Fibroblast of skin of left biceps (primary cell): ENCODE results near the gene FGF21.
"Not testable (repeated sequence)": the region's sequence is repeated elsewhere in the genome, so short reads cannot be mapped to it uniquely, and the experiment has no call there.

Experiments
- DNase-seq, 2 experiments: peaks; one replicate each; pipeline ENCODE4 v3.0.0-alpha.2; 2013; ENCODE audit warnings: low read depth in 2 of 2

Gene FGF21

DNA sequence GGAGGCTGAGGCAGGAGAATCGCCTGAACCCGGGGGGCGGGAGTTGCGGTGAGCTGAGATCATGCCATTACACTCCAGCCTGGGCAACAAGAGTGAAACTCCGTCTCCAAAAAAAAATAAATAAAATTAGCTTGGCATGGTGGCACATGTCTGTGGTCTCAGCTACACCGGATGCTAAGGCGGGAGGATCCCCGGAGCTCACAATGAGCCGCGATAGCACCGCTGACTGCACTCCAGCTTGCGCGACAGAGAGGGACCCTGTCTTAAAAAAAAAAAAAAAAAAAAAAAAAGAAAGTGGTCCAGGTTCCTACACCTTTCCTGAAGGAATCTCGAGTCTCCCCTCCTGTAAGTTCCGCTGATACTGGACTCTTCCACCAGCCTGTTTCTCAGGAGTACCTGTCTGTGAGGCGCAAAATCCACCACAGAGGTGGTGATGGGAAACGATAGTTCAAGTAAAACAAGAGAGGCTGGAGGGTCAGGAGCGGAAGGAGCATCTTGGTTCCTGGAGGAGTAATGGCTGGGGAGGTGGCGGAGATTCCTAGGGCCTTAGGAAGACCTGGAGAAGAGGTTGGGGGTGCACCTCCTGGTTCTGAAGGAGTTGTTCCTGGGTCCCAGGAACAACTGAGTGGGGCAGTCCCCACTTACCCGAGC, 3.4 kb upstream of the FGF21 start:
- DNase-seq, result no peak

- DNase-seq, result no peak
Measured at GRCh38 chr19:48752496-48753365, 2.6 kb upstream of the FGF21 start, which contains the start of gene FUT1. TSS of gene FUT1 (minus strand) at chr19:48752641. CDS start at chr19:48751281, 1,360 bp downstream.

DNA sequence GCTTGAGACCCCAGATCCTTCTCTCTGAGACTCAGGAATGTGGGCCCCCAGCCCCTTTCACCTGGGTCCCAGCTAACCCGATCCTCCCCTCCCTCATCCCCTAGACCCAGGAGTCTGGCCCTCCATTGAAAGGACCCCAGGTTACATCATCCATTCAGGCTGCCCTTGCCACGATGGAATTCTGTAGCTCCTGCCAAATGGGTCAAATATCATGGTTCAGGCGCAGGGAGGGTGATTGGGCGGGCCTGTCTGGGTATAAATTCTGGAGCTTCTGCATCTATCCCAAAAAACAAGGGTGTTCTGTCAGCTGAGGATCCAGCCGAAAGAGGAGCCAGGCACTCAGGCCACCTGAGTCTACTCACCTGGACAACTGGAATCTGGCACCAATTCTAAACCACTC, 463 bp downstream of the FGF21 start:
- DNase-seq, result no peak

DNA sequence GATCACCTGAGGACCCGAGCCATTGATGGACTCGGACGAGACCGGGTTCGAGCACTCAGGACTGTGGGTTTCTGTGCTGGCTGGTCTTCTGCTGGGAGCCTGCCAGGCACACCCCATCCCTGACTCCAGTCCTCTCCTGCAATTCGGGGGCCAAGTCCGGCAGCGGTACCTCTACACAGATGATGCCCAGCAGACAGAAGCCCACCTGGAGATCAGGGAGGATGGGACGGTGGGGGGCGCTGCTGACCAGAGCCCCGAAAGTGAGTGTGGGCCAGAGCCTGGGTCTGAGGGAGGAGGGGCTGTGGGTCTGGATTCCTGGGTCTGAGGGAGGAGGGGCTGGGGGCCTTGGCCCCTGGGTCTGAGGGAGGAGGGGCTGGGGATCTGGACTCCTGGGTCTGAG, 888 bp downstream of the FGF21 start:
- no peak for DNase-seq

GRCh38 chr19:48756686-48757085, 1.4 kb downstream of the FGF21 start:
- DNase-seq, result no peak

DNA sequence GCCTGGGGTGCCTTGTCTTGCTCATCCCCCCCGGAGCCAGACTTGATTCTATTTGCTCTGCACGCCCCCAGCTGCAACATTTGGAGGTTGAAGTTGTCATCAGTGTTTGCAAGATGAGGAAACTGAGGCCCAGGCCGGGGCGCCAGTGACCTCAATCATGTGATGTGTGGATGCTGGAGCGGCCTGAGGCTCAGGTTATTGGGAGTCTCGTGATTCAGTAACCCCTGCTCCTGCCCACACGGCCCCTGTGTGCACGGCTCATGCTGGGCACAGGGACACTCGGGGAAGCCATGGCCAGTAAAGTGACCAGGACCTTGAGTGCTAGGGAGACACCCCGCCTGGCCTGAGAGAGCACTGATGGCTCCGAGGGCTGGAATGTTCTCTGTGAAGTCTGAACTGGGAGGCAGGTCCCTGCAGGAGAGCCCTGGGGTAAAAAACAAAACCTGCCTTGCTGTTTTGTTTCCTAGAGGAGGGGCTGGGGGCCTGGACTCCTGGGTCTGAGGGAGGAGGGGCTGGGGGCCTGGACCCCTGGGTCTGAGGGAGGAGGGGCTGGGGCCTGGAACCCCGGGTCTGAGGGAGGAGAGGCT, 1.9 kb downstream of the FGF21 start:
- no peak for DNase-seq

DNA sequence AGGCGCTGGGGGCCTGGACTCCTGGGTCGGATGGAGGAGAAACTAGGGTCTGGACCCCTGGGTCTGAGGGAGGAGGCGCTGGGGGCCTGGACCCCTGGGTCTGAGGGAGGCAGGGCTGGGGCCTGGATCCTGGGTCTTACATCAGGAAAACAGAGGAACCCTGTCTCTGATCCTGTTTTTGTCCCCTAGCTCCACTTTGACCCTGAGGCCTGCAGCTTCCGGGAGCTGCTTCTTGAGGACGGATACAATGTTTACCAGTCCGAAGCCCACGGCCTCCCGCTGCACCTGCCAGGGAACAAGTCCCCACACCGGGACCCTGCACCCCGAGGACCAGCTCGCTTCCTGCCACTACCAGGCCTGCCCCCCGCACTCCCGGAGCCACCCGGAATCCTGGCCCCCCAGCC, 2.4 kb downstream of the FGF21 start:
- DNase-seq, result no peak

DNA sequence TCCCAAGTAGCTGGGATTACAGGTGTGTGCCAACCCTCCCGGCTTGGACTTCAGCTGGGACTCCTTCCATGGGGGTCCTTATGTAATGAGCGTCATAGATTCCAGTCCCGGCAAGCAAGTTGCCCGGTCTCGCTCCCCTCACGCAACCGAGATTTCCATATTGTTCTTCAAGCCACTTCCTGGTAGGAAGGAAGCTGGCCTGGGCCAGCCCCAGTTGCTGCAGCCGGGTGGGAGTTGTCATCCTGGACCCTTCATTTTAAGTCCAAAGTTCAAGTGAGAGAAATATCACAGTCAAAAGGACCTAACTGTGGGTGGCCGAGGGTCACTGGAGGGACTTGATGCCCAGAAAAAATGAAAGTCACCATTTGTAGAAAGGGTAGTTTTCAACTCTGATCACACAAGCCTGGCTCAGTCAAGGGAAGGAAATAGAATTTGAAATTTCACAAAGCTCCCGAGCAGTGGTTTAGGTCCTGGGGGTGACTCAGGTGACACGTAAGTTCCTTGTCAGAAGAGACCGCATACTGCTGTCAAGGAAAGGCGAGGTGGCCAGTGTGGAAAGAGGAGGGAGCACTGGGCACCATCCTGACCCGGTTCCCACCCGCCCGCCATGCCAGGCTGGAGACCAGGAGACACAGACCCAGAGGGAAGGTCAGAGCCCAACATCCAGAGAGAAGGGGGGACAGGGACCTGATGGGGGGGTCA, 5.3 kb downstream of the FGF21 start:
- DNase-seq, result no peak

GRCh38 chr19:48765816-48766215, 10.5 kb downstream of the FGF21 start:
- not testable (repeated sequence) for DNase-seq

DNA sequence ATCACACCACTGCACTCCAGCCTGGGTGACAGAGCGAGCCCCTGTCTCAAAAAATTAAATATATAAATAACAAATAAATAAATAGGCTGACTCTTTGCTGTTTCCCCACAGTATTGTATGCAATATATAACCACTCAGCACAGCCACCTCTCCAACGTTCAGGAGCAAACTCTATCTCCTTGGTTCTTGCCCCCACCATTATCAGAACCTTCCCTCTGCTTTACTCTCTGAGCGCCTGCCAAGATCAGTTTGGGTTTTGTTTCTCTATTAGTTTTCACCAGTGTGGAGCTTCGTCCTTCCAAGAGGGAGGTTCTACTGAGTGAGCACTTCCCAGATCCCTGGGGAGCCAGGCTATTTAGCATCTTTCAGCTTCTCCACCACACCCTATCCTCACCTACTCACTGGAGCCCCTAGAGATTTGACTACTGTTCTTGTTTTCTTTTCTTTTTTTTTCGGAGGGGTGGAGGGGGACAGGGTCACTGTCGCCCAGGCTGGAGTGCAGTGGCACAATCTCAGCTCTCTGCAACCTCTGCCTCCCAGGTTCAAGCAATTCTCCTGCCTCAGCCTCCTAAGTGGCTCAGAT, 12.9 kb downstream of the FGF21 start:
- DNase-seq, result not testable (repeated sequence)

DNA sequence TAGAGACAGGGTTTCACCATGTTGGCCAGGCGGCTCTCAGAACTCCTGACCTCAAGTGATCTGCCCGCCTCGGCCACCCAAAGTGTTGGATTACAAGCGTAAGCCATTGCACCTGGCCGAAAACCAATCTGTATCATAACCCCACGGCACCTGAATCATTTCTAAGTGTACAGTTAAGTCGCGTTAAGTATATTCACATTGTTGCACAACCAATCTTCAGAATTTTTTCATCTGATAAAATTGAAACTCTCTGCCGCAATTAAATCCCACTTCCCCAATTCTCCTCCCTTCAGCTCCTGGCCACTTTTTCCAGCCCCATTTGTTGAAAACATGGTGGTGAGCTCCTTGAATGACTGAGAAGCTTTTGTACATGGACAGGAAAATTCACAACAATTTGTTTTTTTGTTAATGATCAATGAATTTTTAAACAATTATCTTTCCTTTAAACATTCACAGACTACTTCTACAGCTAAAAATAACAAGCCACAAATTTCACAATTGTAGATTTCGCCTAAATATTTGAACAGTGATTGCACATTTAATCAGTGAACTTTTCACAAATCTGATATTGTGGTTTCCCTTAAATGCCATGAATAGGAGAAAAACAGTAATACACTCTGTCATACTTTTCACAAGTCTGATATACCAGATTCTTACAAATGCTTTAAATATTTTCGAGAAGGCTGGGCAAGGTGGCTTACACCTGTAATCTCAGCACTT, 13.8 kb downstream of the FGF21 start:
- no peak for DNase-seq

DNA sequence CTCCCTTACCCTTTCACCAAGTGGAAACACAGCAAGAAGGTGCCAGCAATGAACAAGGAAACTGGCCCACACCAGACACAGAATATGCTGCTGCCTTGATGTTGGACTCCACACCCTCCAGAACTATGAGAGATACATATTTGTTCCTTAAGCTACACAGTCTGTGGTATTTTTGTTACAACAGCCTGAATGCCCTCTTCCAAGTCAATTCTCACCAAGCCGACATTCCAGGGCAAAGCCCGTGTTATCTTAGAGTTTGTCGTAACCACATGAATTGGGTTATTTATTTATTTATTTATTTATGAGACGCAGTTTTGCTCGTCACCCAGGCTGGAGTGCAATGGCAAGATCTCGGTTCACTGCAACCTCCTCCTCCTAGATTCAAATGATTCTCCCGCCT, 14.9 kb downstream of the FGF21 start:
- DNase-seq, result peak in 1 of 2 experiments; percentile 19

- DNase-seq, result no peak
Measured at GRCh38 chr19:48770734-48771472, 15.6 kb downstream of the FGF21 start.

DNA sequence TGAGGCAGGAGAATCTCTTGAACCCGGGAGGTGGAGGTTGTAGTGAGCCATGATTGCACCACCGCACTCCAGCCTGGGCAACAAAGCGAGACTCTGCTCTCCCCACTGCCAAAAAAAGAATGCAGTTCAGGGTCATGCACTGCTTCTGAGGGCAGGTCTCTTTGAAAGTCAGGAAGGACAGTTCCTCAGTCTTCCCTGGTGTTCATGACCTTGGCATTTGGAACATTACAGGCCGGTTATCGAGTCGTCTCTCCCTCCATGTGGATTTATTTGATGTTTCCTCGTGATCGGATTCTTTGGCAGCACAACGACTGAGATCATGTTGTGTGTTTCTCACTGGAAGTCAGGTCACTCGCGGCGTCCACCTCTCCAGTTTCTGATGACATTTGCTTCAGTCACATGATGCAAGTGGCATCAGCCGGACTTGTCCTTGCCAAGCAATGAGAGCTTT, 17.2 kb downstream of the FGF21 start:
- DNase-seq, result no peak

- DNase-seq, result no peak
Measured at GRCh38 chr19:48777139-48777538, 21.8 kb downstream of the FGF21 start.

DNA sequence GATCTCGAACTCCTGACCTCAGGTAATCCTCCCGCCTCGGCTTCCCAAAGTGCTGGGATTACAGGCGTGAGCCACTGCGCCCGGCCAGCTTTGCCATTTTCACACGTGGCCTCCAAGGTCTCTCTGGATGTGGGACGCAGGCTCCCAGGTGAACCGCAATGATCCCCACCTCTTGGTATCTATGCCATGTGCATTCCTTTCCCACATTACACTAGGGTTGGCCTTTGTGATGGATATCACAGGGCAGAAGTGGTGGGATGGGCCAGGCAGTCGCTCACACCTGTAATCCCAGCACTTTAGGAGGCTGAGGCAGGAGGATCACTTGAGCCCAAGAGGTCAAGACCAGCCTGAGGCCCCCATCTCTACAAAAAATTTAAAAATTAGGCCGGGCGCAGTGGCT, 22.4 kb downstream of the FGF21 start:
- DNase-seq, result no peak

DNA sequence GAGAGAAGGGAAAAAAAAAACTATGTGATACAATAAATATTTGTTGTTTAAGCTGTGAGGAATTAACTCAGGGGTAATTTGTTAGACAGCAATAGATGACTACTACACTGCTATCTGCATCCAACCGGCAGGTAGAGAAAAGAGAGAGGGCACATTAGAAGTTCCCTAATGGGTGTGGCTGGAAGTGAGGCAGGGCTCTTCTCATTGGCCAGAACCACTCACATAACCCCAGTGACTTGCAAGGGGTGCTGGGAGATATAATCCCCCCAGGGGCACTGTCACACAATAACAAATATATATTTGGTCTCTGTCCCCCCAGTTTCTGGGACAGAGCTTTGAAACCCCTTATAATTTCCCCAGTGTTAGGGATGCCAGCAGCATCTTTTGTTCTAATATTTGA, 24.3 kb downstream of the FGF21 start:
- no peak for DNase-seq

- DNase-seq, result no peak
Measured at GRCh38 chr19:48780631-48781391, 25.5 kb downstream of the FGF21 start.

DNA sequence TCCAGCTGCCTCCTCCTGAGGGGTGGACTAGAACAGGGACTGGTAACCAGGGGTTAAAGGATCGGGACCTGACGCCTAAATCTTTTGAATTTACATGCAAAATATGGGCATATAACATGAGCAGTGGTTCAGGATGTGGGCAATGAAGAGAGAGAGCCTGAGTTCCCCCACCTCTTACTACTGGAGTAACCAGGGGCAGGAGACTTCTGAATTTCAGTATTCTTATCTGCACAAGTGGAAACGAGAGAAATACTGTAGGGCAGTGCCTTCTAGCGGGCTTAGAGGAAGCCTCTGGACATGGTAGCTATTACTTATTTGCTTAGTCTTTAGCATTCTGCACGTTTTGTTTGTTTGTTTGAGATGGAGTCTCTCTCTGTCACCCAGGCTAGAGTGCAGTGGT, 29.2 kb downstream of the FGF21 start:
- no peak for DNase-seq

- not testable (repeated sequence) for DNase-seq
Measured at GRCh38 chr19:48786422-48786821, 31.1 kb downstream of the FGF21 start.
